OCI-LY1 (cell line): ENCODE results near the gene PAM.

Experiments
- CTCF ChIP-seq: fragments of 200-600 bp; sonication (generic), shearing (Covaris generic); IDR thresholded peaks from 2 replicates; pipeline ENCODE4 v1.5.1; 2017; ENCODE audit warnings: mild to moderate bottlenecking, antibody characterized with exemption, low read length, moderate library complexity, mixed read lengths
- EZH2 ChIP-seq: fragments of 200-600 bp; sonication (generic), shearing (Covaris generic); IDR thresholded peaks from 2 replicates; pipeline ENCODE4 v1.8.0; 2017; ENCODE audit warnings: borderline replicate concordance, mixed run types, mild to moderate bottlenecking, antibody characterized with exemption, low read length, moderate library complexity, mixed read lengths

- TF ChIP-seq CTCF = no peak
- no peak for TF ChIP-seq EZH2
Measured at GRCh38 chr5:102771435-102771834, 16.3 kb downstream of the PAM start.
